Fibroblast of pulmonary artery (primary cell): ENCODE measurements around the gene KIAA0232.

Experiments
- DNase-seq: peaks from one replicate; pipeline ENCODE4 v3.0.0-alpha.2; 2010; ENCODE audit warnings: low read depth
- H3K4me3 ChIP-seq: replicated peaks from 2 replicates; pipeline ENCODE4 v1.5.1; 2011; ENCODE audit warnings: low read depth, mild to moderate bottlenecking, control low read depth, low read length, moderate library complexity
- CTCF ChIP-seq: IDR thresholded peaks from 2 replicates; pipeline ENCODE4 v1.5.1; 2011; ENCODE audit warnings: mild to moderate bottlenecking, control low read depth, low read length, inconsistent platforms; ENCODE audit errors: missing control alignments

Gene KIAA0232

GRCh38 chr4:6913350-6913905 is 130.9 kb downstream of the KIAA0232 start:
- TF ChIP-seq CTCF: no peak
- no peak for DNase-seq
- H3K4me3 ChIP-seq: no peak overlapping the region

DNA sequence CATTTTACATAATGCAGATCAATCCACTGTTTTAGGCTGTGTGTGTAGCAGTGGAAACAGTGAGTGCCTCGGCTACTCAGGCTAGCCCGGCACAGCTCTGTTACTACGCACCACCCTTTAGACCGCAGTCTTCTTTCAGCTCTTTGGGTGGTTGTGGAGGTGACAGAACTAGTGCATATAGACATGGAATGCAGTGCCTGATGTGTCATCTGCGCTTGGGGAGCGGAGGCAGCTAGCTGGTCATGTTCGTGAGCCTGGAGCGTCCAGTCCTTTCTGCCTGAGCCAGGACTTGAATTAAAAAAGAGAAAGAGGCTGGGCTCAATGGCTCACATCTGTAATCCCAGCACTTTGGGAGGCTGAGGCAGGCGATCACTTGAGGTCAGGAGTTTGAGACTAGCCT is 131.9 kb downstream of the KIAA0232 start:
- no peak for TF ChIP-seq CTCF
- DNase-seq: no peak
- H3K4me3 ChIP-seq: no peak overlapping the region

DNA sequence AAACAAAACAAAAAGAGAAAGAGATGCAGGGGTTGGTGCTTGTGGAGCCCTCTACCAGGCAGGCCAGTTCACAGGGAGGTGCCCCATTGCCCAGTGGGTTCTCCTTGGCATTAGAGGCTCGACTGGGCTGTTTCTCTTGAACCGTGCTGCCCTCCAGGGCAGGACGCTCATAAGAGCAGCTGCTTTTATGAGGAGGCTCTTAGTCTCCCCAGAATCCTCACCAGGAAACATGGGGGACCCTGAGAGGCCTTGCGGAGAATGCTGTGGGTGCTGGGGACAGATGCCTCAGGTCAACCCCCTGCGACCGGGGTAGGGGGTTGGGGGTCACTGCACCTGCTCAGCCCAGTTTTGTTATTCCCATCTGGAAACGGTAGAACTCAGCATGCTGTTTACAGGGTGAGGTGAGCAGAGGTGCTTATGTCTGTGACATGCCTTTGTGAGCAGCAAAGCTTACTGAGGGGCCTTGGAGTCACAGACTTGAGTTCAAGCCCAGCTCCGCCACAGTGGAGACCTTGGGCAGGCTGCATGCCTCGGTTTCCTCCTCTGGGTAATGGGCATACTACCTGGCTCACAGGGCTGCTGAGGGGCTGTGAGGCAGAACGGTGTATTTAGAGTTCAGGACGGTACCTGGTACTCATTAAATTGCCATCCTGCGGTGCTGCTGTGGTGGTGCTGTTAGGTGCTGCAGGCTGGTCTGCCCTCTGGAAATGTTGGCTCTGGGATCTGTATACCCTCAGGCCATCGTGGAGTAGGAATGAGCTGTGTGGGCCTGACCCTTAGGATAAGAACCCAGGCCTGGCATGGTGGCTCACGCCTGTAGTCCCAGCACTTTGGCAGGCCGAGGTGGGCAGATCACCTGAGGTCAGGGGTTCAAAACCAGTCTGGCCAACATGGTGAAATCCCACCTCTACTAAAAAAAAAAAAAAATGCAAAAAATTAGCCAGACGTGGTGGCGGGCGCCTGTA is 132.8 kb downstream of the KIAA0232 start:
- no peak for TF ChIP-seq CTCF
- no peak overlapping the region for H3K4me3 ChIP-seq

GRCh38 chr4:6916069-6916586 is 133.6 kb downstream of the KIAA0232 start:
- no peak for TF ChIP-seq CTCF
- no peak for DNase-seq

More for the DNA sequence above, 132.8 kb downstream of the KIAA0232 start:
- no peak for DNase-seq

DNA sequence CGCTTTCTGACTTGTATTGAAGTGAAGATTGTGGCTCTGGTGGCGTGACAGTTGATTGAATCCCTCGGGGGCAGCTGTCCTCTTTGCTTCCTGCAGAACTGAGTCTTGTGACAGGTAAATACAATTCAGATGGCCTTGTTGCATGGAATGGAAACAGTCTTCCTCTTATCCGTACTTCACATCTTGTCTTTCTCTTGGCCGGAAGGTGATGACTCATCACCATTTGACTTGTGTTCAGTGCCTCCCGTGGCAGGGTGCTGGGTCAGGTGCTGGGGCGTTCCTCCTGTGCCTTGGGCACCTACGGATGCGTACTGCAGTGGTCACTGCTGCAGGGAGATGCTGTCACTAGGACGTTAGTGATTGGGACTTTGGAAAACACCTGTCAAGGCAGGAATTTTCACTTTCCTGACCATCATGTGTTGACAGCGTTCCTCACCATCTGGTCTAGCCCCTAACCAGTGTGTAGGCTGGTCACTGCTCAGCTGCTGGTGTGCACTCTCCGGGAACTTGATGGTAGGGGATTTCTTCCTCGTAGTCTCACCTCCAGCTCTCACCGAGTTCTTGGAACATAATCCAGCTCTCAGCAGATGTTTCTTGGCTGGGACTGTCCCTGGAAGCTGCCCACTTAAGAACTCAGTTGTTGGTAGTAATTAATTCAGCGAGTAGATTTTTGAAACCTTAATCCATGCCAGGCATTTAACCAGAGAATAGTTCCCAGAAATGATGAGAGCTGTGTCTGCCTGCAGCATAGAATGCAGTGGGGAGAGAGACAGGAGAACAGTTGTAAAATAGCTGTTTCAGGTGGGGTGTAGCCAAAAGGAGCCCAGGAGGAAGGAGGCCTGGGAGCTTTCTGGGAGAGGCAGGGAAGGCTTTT is 134.3 kb downstream of the KIAA0232 start:
- no peak overlapping the region for H3K4me3 ChIP-seq
- DNase-seq: peak; percentile 26
- no peak for TF ChIP-seq CTCF

More at GRCh38 chr4:6916069-6916586, 133.6 kb downstream of the KIAA0232 start:
- H3K4me3 ChIP-seq: no peak overlapping the region

GRCh38 chr4:6917461-6918271 is 135.1 kb downstream of the KIAA0232 start:
- peak; percentile 40 for TF ChIP-seq CTCF
- no peak overlapping the region for H3K4me3 ChIP-seq
- DNase-seq: peak; percentile 12
